Measurements from ENCODE around the gene AMOTL2. TPM values are rescaled to one million over a fixed set of nuclear protein-coding genes. Genes with fewer than 3 reads are reported as not detected.

AMOTL2 gene
- total and polyA plus RNA-seq, 9 of the 15 experiments (the other 6 are each of a cell fraction or from before 2014, with no cell fraction given) = 0.12 to 0.31 TPM; not detected in 7

- no peak for TF ChIP-seq ZNF277 (CRISPR knock-in tag; IDR thresholded peaks at IDR 0.05; ENCODE audit: borderline replicate concordance)
- TF ChIP-seq USF2 (CRISPR knock-in tag; IDR thresholded peaks at IDR 0.05) = no peak
- no peak for TF ChIP-seq ZNF592 (IDR thresholded peaks at IDR 0.05)
Observed at GRCh38 chr3:134339331-134339730, 34.9 kb downstream of the AMOTL2 start (continued).

All from K562 (cell line).